Esophagus muscularis mucosa (tissue), 4 donors: ENCODE results near the gene ECE1. TPM values are rescaled to one million over a fixed set of nuclear protein-coding genes. Genes with fewer than 3 reads are reported as not detected.
"Not testable (repeated sequence)": the region's sequence is repeated elsewhere in the genome, so short reads cannot be mapped to it uniquely, and the experiment has no call there.

Experiments used
- DNase-seq: peaks from one replicate; pipeline ENCODE4 v3.0.0-alpha.2; 2017; ENCODE audit errors: extremely low spot score
- H3K27ac ChIP-seq, 4 donors: fragments of 200-600 bp; sonication (generic); replicated peaks in 1 of 4; 1 replicate in 3 of 4; 2 replicates in 1 of 4; pipeline ENCODE4 v1.5.1; 2016 to 2019; ENCODE audit warnings: mild to moderate bottlenecking in 1 of 4
- H3K27me3 ChIP-seq, 4 donors: fragments of 200-600 bp; sonication (generic); one replicate each; pipeline versions ENCODE4 v1.5.1 to v1.6.0; 2016 to 2019
- H3K36me3 ChIP-seq, 4 donors: fragments of 200-600 bp; sonication (generic); one replicate each; pipeline ENCODE4 v1.5.1; 2016 to 2019
- H3K4me1 ChIP-seq, 4 donors: fragments of 200-600 bp; sonication (generic); one replicate each; pipeline ENCODE4 v1.5.1; 2016 to 2019
- H3K4me3 ChIP-seq, 4 donors: fragments of 200-600 bp; sonication (generic); 1 replicate in 2 of 4; 2 replicates in 2 of 4; pipeline ENCODE4 v1.5.1; 2016 to 2019; ENCODE audit warnings: mild to moderate bottlenecking in 4 of 4, moderate library complexity in 1 of 4
- H3K9me3 ChIP-seq, 4 donors: fragments of 200-600 bp; sonication (generic); 1 replicate in 3 of 4; 2 replicates in 1 of 4; pipeline ENCODE4 v1.5.1; 2016 to 2019
- EP300 ChIP-seq: sonication (generic); formaldehyde crosslinking; IDR thresholded peaks from one replicate; pipeline ENCODE4 v1.6.1; 2017; ENCODE audit warnings: antibody characterized with exemption
- POLR2A ChIP-seq: fragments of 450-650 bp; IDR thresholded peaks from one replicate; pipeline ENCODE4 v1.6.1; 2017; ENCODE audit warnings: antibody characterized with exemption, moderate library complexity, mild to moderate bottlenecking, low read depth
- POLR2AphosphoS5 ChIP-seq, 2 donors: sonication (generic); formaldehyde crosslinking; IDR thresholded peaks; one replicate each; pipeline ENCODE4 v1.6.1; 2017; ENCODE audit warnings: antibody characterized with exemption in 2 of 2
- WGBS: methylation state at CpG from one replicate; pipeline ENCODE4 v1.1.5; 2018; 5-methylcytosine and 5-hydroxymethylcytosine counted together
- intact Hi-C: fragments of 100-400 bp; cut with DNase I; formaldehyde crosslinking; loops from one replicate; pipeline ENCODE4 v1.15.1; 2023
- total RNA-seq, 4 donors: library from RNA; depleted of rRNA; stranded (reverse); fragments of >200 nt; gene quantifications; one replicate each; pipeline versions ENCODE4 v1.1.0 to v1.2.1, GENCODE V29; 2016
- TF ChIP-seq, protein P1 (sequence below), 3 experiments: fragments of 200-600 bp in 2 of 3; fragments of 450-650 bp in 1 of 3; sonication (generic) in 2 of 3; IDR thresholded peaks; one replicate each; pipeline ENCODE4 v1.5.1; 2017 to 2019; ENCODE audit warnings: antibody characterized with exemption in 3 of 3, mild to moderate bottlenecking in 2 of 3, moderate library complexity in 1 of 3

Gene ECE1
- total RNA-seq, 4 donors from 2014 or later = 53.6 to 101 (median 80.7) TPM

DNA sequence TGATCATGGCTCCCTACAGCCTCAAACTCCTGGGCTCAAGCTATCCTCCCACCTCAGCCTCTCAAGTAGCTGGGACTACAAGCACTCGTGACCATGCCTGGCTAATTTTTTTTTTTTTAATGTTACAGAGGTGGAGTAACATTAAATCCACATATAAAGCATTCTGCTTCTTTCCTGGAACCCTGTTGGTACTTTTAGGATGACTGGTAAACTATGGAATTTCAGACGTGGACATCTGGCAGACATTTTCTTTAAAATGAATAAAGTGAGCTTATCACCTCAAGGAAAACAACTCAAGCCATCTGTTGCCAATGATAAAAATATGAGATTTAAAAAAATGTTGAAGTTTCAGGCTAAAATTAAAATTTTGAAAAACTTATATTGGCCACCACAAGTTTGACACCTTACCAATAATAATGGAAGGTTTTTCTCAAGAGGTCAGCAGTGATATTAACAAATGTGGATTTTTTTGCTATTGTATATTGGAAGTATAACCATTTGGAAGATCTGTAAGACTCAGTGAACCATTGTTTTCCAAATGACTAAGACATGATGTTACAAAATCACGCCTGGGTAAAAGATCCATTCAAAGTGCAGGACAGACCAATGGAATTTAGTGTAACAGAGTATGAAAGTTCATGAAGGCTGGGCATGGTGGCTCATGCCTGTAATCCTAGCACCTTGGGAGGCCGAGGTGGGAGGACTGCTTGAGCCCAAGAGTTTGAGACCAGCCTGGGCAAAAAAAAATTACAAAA lies 60.8 kb downstream of the ECE1 start:
- no peak for TF ChIP-seq EP300
- no peak for TF ChIP-seq POLR2A
- no peak for TF ChIP-seq POLR2AphosphoS5 (IDR thresholded peaks at IDR 0.05)
- TF ChIP-seq, protein P1, sequence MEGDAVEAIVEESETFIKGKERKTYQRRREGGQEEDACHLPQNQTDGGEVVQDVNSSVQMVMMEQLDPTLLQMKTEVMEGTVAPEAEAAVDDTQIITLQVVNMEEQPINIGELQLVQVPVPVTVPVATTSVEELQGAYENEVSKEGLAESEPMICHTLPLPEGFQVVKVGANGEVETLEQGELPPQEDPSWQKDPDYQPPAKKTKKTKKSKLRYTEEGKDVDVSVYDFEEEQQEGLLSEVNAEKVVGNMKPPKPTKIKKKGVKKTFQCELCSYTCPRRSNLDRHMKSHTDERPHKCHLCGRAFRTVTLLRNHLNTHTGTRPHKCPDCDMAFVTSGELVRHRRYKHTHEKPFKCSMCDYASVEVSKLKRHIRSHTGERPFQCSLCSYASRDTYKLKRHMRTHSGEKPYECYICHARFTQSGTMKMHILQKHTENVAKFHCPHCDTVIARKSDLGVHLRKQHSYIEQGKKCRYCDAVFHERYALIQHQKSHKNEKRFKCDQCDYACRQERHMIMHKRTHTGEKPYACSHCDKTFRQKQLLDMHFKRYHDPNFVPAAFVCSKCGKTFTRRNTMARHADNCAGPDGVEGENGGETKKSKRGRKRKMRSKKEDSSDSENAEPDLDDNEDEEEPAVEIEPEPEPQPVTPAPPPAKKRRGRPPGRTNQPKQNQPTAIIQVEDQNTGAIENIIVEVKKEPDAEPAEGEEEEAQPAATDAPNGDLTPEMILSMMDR (IDR thresholded peaks at IDR 0.05) = no peak
- no peaks in the 10 kb centered on the region for H3K9me3 ChIP-seq
- no peak overlapping the region for H3K27ac ChIP-seq
- H3K4me3 ChIP-seq = no peak overlapping the region
- peaks cover 44 to 96% (median 87%) of the 10 kb centered on the region in 4 donors for H3K36me3 ChIP-seq
- intact Hi-C loops = no loop called here
- no peaks in the 10 kb centered on the region for H3K27me3 ChIP-seq
- no peak for DNase-seq
- WGBS = 88% methylated on average over 4 of the region's 4 CpGs
- H3K4me1 ChIP-seq = no peaks in the 10 kb centered on the region

DNA sequence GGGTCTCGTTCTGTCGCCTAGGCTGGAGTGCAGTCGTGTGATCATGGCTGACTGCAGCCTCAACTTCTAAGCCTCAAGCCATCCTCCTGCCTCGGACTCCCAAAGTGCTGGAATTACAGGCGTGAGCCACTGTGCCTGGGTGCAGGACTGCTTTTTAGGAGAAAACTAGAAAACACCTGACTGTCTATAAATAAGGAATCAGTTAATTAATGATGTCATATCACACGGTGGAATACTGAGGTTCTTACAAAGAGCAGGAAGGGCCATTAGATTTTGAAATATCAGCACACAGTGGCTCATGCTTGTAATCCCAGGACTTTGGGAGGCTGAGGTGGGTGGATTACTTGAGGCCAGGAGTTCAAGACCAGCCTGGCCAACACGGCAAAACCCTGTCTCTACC lies 62.0 kb downstream of the ECE1 start:
- H3K4me3 ChIP-seq, H3K27ac ChIP-seq, DNase-seq, H3K4me1 ChIP-seq, H3K27me3 ChIP-seq, intact Hi-C loops, H3K9me3 ChIP-seq: not testable (repeated sequence)
- H3K36me3 ChIP-seq = peaks cover 51 to 96% (median 87%) of the 10 kb centered on the region in 4 donors
- 93% methylated on average over 7 of the region's 7 CpGs for WGBS

- H3K9me3 ChIP-seq = no peaks in the 10 kb centered on the region
- H3K36me3 ChIP-seq = peaks cover 65 to 99% (median 91%) of the 10 kb centered on the region in 4 donors
- TF ChIP-seq EP300 (no peak), POLR2A (no peak), POLR2AphosphoS5 (IDR thresholded peaks at IDR 0.05) (no peak)
- TF ChIP-seq, protein P1 (IDR thresholded peaks at IDR 0.05) = no peak
- 96% methylated on average over 32 of the region's 33 CpGs for WGBS
- intact Hi-C loops = no loop called here
- no peak overlapping the region for H3K4me3 ChIP-seq
- DNase-seq = no peak
- H3K4me1 ChIP-seq = peaks cover 0 to 19% (median 11%) of the 10 kb centered on the region in 4 donors
- H3K27me3 ChIP-seq = no peaks in the 10 kb centered on the region
- no peak overlapping the region for H3K27ac ChIP-seq
Measured at GRCh38 chr1:21225065-21225464, 65.2 kb downstream of the ECE1 start.

- intact Hi-C loops = no loop called here
- TF ChIP-seq EP300 = no peak
- no peak for TF ChIP-seq POLR2AphosphoS5 (IDR thresholded peaks at IDR 0.05)
- TF ChIP-seq, protein P1 (IDR thresholded peaks at IDR 0.05) = no peak
- no peak for TF ChIP-seq POLR2A
- 90% methylated on average over 6 of the region's 7 CpGs for whole genome bisulfite sequencing
- Histone ChIP-seq H3K4me1 (peaks cover 0 to 19% (median 11%) of the 10 kb centered on the region in 4 donors), H3K4me3 (no peak overlapping the region), H3K9me3 (no peaks in the 10 kb centered on the region), H3K27ac (no peak overlapping the region), H3K27me3 (no peaks in the 10 kb centered on the region), H3K36me3 (peaks cover 51 to 86% (median 85%) of the 10 kb centered on the region in 4 donors)
- DNase-seq = no peak
Measured at GRCh38 chr1:21220815-21221214, 69.4 kb downstream of the ECE1 start.

DNA sequence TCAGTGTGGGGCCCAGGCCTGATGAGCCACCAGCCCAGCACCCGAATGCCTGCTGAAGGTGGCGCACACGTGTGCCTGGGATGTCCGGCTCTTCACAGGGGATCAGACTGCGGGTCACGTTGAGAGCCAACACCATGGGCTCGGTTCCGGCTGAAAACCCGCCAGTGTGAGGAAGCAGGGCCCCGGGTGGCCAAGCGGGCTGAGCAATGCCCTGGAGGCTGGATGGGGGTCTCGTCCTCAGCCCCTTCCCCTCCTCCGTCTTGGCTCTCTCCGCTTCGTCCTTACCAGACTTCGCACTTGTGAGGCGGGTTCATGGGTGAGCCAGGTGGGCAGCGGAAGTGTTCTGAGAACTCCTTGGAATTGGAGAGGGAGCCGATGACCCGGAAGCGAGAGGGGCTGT lies 70.6 kb downstream of the ECE1 start:
- 95% methylated on average over 20 of the region's 21 CpGs for WGBS
- no peak overlapping the region for H3K4me3 ChIP-seq
- DNase-seq = no peak
- TF ChIP-seq POLR2A (no peak), POLR2AphosphoS5 (IDR thresholded peaks at IDR 0.05) (no peak), EP300 (no peak)
- TF ChIP-seq, protein P1 (IDR thresholded peaks at IDR 0.05) = no peak
- peaks cover 0 to 19% (median 11%) of the 10 kb centered on the region in 4 donors for H3K4me1 ChIP-seq
- peaks cover 43 to 74% (median 73%) of the 10 kb centered on the region in 4 donors for H3K36me3 ChIP-seq
- intact Hi-C loops = no loop called here
- H3K27ac ChIP-seq = no peak overlapping the region
- H3K27me3 ChIP-seq = no peaks in the 10 kb centered on the region
- H3K9me3 ChIP-seq = no peaks in the 10 kb centered on the region
